Thyroid gland (tissue), 4 donors: ENCODE data around the gene MORC1. TPM values are rescaled to one million over a fixed set of nuclear protein-coding genes. Genes with fewer than 3 reads are reported as not detected.

Experiments
- DNase-seq, 2 donors: peaks; one replicate each; pipeline ENCODE4 v3.0.0-alpha.2; 2019
- H3K27ac ChIP-seq, 3 donors: fragments of 200-600 bp; sonication (generic); 1 replicate in 2 of 3; 2 replicates in 1 of 3; pipeline ENCODE4 v1.5.1; 2016 to 2019; ENCODE audit warnings: mild to moderate bottlenecking in 1 of 3, moderate library complexity in 1 of 3
- H3K27me3 ChIP-seq: fragments of 200-600 bp; sonication (generic); one replicate; pipeline ENCODE4 v1.5.1; 2019
- H3K36me3 ChIP-seq, 2 donors: fragments of 200-600 bp; sonication (generic); one replicate each; pipeline ENCODE4 v1.5.1; 2016 to 2019
- H3K4me1 ChIP-seq, 2 donors: fragments of 200-600 bp; sonication (generic); one replicate each; pipeline ENCODE4 v1.5.1; 2017 to 2019
- H3K4me3 ChIP-seq, 3 donors: fragments of 200-600 bp; sonication (generic); replicated peaks in 1 of 3; 1 replicate in 2 of 3; 2 replicates in 1 of 3; pipeline ENCODE4 v1.5.1; 2016; ENCODE audit warnings: mild to moderate bottlenecking in 1 of 3
- H3K9me3 ChIP-seq: fragments of 200-600 bp; sonication (generic); one replicate; pipeline ENCODE4 v1.5.1; 2017
- POLR2A ChIP-seq, 2 donors: fragments of 450-650 bp; IDR thresholded peaks; one replicate each; pipeline ENCODE4 v1.6.1; 2017; ENCODE audit warnings: antibody characterized with exemption in 2 of 2, mild to moderate bottlenecking in 2 of 2, moderate library complexity in 1 of 2
- WGBS, 2 donors: methylation state at CpG; one replicate each; pipeline ENCODE4 v1.1.5; 2017; 5-methylcytosine and 5-hydroxymethylcytosine counted together
- intact Hi-C: fragments of 100-400 bp; cut with DNase I; formaldehyde crosslinking; loops from one replicate; pipeline ENCODE4 v1.15.1; 2023
- total RNA-seq, 4 donors: library from RNA; depleted of rRNA; stranded (reverse); fragments of >200 nt; gene quantifications; one replicate each; pipeline ENCODE4 v1.2.3, GENCODE V29; 2016
- TF ChIP-seq, protein P1 (sequence below), 6 experiments: fragments of 200-600 bp in 3 of 6; fragments of 450-650 bp in 3 of 6; sonication (generic) in 3 of 6; IDR thresholded peaks; one replicate each; pipeline ENCODE4 v1.5.1; 2016 to 2019; ENCODE audit warnings: antibody characterized with exemption in 6 of 6, mild to moderate bottlenecking in 2 of 6, inconsistent platforms in 1 of 6, moderate library complexity in 1 of 6

MORC1 gene
- total RNA-seq, 4 donors from 2014 or later, result 0.13 TPM; not detected in 3

DNA sequence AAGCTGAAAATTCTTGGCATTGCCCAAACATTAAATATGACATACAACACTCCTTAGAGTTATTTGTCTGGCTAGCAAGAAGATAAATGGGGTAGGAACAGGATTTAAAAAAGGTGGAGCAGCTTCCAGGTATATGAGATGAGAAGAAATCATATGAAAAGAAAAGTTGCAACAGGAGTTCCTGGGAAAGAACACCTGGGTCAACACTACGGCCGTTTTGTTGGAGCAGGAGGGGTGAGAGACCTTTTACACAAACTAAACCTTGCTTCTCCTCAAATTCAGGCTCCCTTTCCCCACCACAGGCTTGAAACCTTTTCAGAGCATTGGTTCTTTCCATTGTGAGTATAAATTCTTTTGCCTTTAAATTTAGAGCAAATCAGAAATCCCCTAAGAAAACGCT, 145.5 kb downstream of the MORC1 start:
- intact Hi-C loops, result no loop called here
- H3K27ac ChIP-seq, result no peak overlapping the region
- DNase-seq, result no peak
- H3K4me1 ChIP-seq, result no peaks in the 10 kb centered on the region
- no peaks in the 10 kb centered on the region for H3K36me3 ChIP-seq
- H3K9me3 ChIP-seq, result no peaks in the 10 kb centered on the region
- no peaks in the 10 kb centered on the region for H3K27me3 ChIP-seq
- 75% methylated on average over 3 of the region's 3 CpGs for WGBS, 2 donors
- TF ChIP-seq, protein P1, sequence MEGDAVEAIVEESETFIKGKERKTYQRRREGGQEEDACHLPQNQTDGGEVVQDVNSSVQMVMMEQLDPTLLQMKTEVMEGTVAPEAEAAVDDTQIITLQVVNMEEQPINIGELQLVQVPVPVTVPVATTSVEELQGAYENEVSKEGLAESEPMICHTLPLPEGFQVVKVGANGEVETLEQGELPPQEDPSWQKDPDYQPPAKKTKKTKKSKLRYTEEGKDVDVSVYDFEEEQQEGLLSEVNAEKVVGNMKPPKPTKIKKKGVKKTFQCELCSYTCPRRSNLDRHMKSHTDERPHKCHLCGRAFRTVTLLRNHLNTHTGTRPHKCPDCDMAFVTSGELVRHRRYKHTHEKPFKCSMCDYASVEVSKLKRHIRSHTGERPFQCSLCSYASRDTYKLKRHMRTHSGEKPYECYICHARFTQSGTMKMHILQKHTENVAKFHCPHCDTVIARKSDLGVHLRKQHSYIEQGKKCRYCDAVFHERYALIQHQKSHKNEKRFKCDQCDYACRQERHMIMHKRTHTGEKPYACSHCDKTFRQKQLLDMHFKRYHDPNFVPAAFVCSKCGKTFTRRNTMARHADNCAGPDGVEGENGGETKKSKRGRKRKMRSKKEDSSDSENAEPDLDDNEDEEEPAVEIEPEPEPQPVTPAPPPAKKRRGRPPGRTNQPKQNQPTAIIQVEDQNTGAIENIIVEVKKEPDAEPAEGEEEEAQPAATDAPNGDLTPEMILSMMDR (IDR thresholded peaks at IDR 0.05), result no peak
- no peak for TF ChIP-seq POLR2A (IDR thresholded peaks at IDR 0.05)
- H3K4me3 ChIP-seq, result no peak overlapping the region

DNA sequence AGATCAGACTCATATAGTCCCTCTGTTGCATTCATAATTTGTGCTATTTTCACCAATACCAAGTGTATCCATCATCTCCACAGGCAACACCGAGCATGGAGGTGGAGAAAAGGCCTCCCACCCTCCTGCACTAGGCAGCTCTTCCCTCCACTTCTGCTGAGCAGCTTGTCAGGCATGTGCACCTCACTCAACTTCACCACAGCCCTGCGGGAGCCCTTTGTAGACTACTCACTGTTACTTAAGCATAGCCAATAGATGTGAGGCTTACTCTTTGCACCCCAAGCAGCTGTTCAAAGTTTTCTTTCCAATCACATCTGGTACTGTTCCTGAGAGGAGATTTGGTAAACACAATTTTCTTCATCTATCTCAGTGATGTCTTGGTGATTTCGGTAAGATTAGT, 147.4 kb downstream of the MORC1 start:
- Histone ChIP-seq H3K4me3 (no peak overlapping the region), H3K4me1 (no peaks in the 10 kb centered on the region), H3K27ac (no peak overlapping the region), H3K9me3 (no peaks in the 10 kb centered on the region), H3K36me3 (no peaks in the 10 kb centered on the region), H3K27me3 (no peaks in the 10 kb centered on the region)
- DNase-seq, result no peak
- intact Hi-C loops, result no loop called here
- WGBS, 2 donors, result 56 to 63% methylated on average over 3 of the region's 3 CpGs
- TF ChIP-seq, protein P1 (IDR thresholded peaks at IDR 0.05), result no peak
- no peak for TF ChIP-seq POLR2A (IDR thresholded peaks at IDR 0.05)

DNA sequence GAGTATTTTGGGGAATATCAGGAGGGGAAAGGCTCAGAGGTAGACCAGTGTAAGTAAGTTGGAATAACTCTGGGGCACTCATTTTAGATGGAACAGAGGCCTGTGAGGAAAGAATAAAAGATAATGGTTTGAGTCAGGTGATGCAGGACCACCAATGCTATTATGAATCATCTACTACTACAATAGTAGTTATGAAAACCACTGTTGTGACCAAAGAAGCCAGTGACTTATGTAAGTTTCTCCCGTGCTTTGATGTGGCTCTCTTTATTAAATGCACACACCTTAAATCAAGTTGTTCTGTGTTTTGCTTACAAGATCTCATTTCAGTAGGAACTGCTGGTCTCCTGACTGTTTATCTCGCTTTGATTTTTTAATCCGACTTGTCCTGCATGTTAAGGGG, 151.2 kb downstream of the MORC1 start:
- intact Hi-C loops, result no loop called here
- DNase-seq, result no peak
- TF ChIP-seq POLR2A (IDR thresholded peaks at IDR 0.05), result no peak
- TF ChIP-seq, protein P1 (IDR thresholded peaks at IDR 0.05), result no peak
- 88 to 89% methylated on average over 3 of the region's 3 CpGs for WGBS, 2 donors
- Histone ChIP-seq H3K4me1 (no peaks in the 10 kb centered on the region), H3K27me3 (no peaks in the 10 kb centered on the region), H3K27ac (no peak overlapping the region), H3K36me3 (no peaks in the 10 kb centered on the region), H3K4me3 (no peak overlapping the region), H3K9me3 (no peaks in the 10 kb centered on the region)

DNA sequence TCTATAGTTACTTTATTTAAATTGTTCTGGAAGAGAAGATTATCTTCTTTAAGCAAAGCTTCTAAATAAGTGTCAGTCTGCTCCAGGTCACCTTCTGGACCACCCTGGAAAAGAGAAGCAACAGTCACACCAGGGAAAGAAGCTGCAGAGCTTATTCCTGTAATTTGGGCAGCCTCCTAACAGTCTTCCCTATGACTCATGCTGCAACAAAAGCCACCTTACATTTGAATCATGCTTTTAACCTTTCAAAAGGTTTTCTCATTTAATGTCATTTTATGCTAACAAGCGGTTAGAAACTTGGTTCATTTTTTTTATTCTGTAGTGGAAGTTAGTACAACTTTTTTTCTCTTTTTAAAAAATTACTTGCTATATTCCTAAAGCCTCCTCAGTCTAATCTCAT, 158.9 kb downstream of the MORC1 start:
- intact Hi-C loops, result no loop called here
- no peak overlapping the region for H3K27ac ChIP-seq
- no peaks in the 10 kb centered on the region for H3K36me3 ChIP-seq
- H3K4me1 ChIP-seq, result no peaks in the 10 kb centered on the region
- no peaks in the 10 kb centered on the region for H3K9me3 ChIP-seq
- TF ChIP-seq, protein P1 (IDR thresholded peaks at IDR 0.05), result no peak
- no peak for TF ChIP-seq POLR2A (IDR thresholded peaks at IDR 0.05)
- DNase-seq, result no peak
- H3K4me3 ChIP-seq, result no peak overlapping the region
- WGBS, 2 donors, result 86 to 95% methylated on average over 1 of the region's 1 CpG
- no peaks in the 10 kb centered on the region for H3K27me3 ChIP-seq

DNA sequence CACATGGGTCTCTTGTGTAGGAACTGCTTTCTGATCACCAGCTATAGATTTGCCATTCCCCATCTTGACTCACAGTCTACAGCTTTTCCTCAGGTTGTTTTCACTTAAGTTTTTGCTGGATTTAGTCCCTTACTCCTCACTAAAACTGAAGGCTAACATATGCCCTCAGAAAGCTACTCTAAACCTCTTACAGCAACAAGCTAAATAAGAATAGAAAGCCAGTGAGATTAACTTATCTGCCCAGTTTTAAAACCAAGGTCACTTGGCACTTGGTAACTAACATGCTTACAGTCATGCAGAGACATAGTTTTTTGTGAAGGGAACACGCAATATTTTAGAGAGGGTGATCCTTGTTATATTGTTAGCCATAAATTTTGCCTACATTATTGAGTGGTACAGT, 164.2 kb downstream of the MORC1 start, which contains the start of gene GUCA1C:
Gene GUCA1C (minus strand): TSS at position 180 of the 400 bp plus-strand sequence. CDS start 117 bp downstream, at position 63.
- H3K27me3 ChIP-seq, result no peaks in the 10 kb centered on the region
- TF ChIP-seq, protein P1 (IDR thresholded peaks at IDR 0.05), result no peak
- no peak for TF ChIP-seq POLR2A (IDR thresholded peaks at IDR 0.05)
- no peak within 1 kb of the TSS for H3K4me3 ChIP-seq
- H3K4me1 ChIP-seq, result no peaks in the 10 kb centered on the region
- no peaks in the 10 kb centered on the region for H3K36me3 ChIP-seq
- 90 to 94% methylated on average over 1 of the region's 1 CpG for WGBS, 2 donors
- H3K9me3 ChIP-seq, result no peaks in the 10 kb centered on the region
- no peak within 1 kb of the TSS for H3K27ac ChIP-seq
- DNase-seq, result no peak
- intact Hi-C loops, result no loop called here
